ENCODE data around the gene LRRC40. TPM values are rescaled to one million over a fixed set of nuclear protein-coding genes. Genes with fewer than 3 reads are reported as not detected.

The LRRC40 gene
- total and polyA plus RNA-seq, 9 of the 15 experiments (the other 6 are each of a cell fraction or from before 2014, with no cell fraction given), result 16.1 to 36.2 (median 30.9) TPM

GRCh38 chr1:70221238-70222121 is 16.1 kb upstream of the LRRC40 start, which contains the start of gene SRSF11 (continued):
- TF ChIP-seq, protein P1, sequence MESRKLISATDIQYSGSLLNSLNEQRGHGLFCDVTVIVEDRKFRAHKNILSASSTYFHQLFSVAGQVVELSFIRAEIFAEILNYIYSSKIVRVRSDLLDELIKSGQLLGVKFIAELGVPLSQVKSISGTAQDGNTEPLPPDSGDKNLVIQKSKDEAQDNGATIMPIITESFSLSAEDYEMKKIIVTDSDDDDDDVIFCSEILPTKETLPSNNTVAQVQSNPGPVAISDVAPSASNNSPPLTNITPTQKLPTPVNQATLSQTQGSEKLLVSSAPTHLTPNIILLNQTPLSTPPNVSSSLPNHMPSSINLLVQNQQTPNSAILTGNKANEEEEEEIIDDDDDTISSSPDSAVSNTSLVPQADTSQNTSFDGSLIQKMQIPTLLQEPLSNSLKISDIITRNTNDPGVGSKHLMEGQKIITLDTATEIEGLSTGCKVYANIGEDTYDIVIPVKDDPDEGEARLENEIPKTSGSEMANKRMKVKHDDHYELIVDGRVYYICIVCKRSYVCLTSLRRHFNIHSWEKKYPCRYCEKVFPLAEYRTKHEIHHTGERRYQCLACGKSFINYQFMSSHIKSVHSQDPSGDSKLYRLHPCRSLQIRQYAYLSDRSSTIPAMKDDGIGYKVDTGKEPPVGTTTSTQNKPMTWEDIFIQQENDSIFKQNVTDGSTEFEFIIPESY (CRISPR knock-in tag; IDR thresholded peaks at IDR 0.05), result no peak
- TF ChIP-seq CTBP1 (IDR thresholded peaks at IDR 0.05; ENCODE audit: borderline replicate concordance), result peak; percentile 84
- no peak for TF ChIP-seq ZC3H8 (IDR thresholded peaks at IDR 0.05)
- TF ChIP-seq XRCC4 (IDR thresholded peaks at IDR 0.05; ENCODE audit: extremely low read depth, insufficient read depth, insufficient read length), result no peak
- no peak for TF ChIP-seq SMC3 (conservative IDR thresholded peaks at IDR 0.05; ENCODE audit: insufficient read depth, low read depth, low read length)
- TF ChIP-seq BRF1 (IDR thresholded peaks at IDR 0.05; ENCODE audit: borderline replicate concordance, extremely low read depth, insufficient read length), result no peak
- no peak for TF ChIP-seq MAFG (tag; conservative IDR thresholded peaks at IDR 0.05)
- TF ChIP-seq PREB (CRISPR knock-in tag; IDR thresholded peaks at IDR 0.05), result no peak
- no peak for TF ChIP-seq HDAC3 (IDR thresholded peaks at IDR 0.05; ENCODE audit: borderline replicate concordance, partially characterized antibody)
- TF ChIP-seq SAP30 (IDR thresholded peaks at IDR 0.05; ENCODE audit: borderline replicate concordance, insufficient read depth, low read depth, low read length, poor library complexity, severe bottlenecking), result no peak
- no peak for TF ChIP-seq SRSF7 (optimal IDR thresholded peaks at IDR 0.05; ENCODE audit: low read depth, low read length)
- no peak for TF ChIP-seq ZNF75A (CRISPR knock-in tag; IDR thresholded peaks at IDR 0.05)
- TF ChIP-seq RNF219 (CRISPR knock-in tag; IDR thresholded peaks at IDR 0.05), result no peak
- TF ChIP-seq ELF1 (tag; IDR thresholded peaks at IDR 0.05), result no peak
- TF ChIP-seq EWSR1 (IDR thresholded peaks at IDR 0.05; ENCODE audit: borderline replicate concordance, low read depth, partially characterized antibody), result no peak
- TF ChIP-seq, protein P2, sequence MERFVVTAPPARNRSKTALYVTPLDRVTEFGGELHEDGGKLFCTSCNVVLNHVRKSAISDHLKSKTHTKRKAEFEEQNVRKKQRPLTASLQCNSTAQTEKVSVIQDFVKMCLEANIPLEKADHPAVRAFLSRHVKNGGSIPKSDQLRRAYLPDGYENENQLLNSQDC (CRISPR knock-in tag; IDR thresholded peaks at IDR 0.05), result peak; percentile 96
- no peak for TF ChIP-seq ZNF449 (CRISPR knock-in tag; IDR thresholded peaks at IDR 0.05)
